ENCODE measurements around the gene GRAMD4. TPM values are rescaled to one million over a fixed set of nuclear protein-coding genes. Genes with fewer than 3 reads are reported as not detected.

The GRAMD4 gene
- total RNA-seq, 1 experiment from 2014 or later, result 18.4 TPM

DNA sequence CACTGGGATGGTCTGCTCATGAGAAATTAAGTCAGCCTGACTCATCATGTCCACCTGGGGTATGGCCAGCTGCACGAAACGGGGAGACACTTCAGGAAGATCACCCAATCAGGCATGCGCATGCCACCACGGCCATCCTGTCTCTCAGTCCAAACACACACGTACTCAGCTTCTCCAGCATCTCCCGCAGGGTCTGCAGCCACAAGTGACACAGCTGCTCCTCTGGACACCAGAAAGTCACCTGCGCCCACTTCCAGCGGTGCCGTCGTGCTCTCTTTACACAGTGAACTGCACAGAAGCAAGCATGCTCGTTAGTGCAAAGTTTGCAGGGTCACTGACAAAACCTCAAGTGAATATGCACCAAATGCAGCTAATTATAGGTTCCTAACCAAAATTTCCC, 99.7 kb downstream of the GRAMD4 start:
- no peak for TF ChIP-seq EZH2 (IDR thresholded peaks at IDR 0.05; ENCODE audit: borderline replicate concordance, low read depth, low read length, poor library complexity, severe bottlenecking)
- TF ChIP-seq, protein P1, sequence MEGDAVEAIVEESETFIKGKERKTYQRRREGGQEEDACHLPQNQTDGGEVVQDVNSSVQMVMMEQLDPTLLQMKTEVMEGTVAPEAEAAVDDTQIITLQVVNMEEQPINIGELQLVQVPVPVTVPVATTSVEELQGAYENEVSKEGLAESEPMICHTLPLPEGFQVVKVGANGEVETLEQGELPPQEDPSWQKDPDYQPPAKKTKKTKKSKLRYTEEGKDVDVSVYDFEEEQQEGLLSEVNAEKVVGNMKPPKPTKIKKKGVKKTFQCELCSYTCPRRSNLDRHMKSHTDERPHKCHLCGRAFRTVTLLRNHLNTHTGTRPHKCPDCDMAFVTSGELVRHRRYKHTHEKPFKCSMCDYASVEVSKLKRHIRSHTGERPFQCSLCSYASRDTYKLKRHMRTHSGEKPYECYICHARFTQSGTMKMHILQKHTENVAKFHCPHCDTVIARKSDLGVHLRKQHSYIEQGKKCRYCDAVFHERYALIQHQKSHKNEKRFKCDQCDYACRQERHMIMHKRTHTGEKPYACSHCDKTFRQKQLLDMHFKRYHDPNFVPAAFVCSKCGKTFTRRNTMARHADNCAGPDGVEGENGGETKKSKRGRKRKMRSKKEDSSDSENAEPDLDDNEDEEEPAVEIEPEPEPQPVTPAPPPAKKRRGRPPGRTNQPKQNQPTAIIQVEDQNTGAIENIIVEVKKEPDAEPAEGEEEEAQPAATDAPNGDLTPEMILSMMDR (conservative IDR thresholded peaks at IDR 0.05; ENCODE audit: low read depth, low read length), result no peak
- ChIA-PET CTCF (no interaction called here), POLR2A (ENCODE audit: low non-redundant PET) (no interaction called here)
- intact Hi-C loops (cut with micrococcal nuclease; ENCODE audit: unreplicated experiment), result no loop called here
- no TSS peak for BruUV-seq (replicated peaks)
- Histone ChIP-seq H3K9me3 (ENCODE audit: low read depth, low read length, poor library complexity, severe bottlenecking) (no peaks in the 10 kb centered on the region), H3K27ac (ENCODE audit: low read depth, low read length, poor library complexity, severe bottlenecking) (no peak overlapping the region), H3K36me3 (ENCODE audit: insufficient read depth, low read length, poor library complexity, severe bottlenecking) (peaks cover 29% of the 10 kb centered on the region), H3K4me3 (ENCODE audit: low read depth, low read length, poor library complexity, severe bottlenecking) (no peak overlapping the region), H3K4me1 (ENCODE audit: insufficient read depth, low read length, poor library complexity, severe bottlenecking) (no peaks in the 10 kb centered on the region), H3K27me3 (replicated peaks; ENCODE audit: insufficient read depth, low read depth, low read length, poor library complexity) (no peaks in the 10 kb centered on the region)
- no peak for DNase-seq (ENCODE audit: low spot score)

DNA sequence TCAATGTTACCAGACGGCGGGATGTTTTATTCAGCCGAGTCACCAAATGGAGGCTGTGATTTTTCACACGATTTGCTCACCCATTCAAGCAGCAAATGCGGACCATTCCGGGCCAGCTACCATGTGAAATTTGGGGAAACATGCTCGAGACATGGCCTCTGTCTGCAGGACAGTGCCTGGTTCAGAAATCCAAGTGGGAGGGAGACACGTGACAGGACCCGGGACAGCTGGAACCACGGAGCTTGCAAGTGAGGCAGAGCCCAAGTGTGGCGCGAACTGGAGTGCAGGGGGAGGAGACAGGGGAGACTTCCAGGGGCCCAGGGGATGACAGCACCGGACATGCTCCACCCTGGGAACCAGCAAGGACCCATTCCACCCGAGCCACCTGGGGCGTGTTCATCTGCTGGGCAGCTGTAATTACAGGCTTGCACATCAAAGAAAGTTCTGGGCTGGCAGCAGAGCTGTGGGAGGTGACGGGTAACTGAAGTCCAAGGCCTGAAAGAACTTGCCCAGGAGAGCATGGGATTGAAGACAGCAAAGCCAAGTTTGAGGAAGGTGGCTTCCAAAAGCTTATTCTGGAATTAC, 101.4 kb downstream of the GRAMD4 start:
- ChIA-PET POLR2A (ENCODE audit: low non-redundant PET) (no interaction called here), CTCF (no interaction called here)
- Histone ChIP-seq H3K27ac (ENCODE audit: low read depth, low read length, poor library complexity, severe bottlenecking) (no peak overlapping the region), H3K4me1 (ENCODE audit: insufficient read depth, low read length, poor library complexity, severe bottlenecking) (no peaks in the 10 kb centered on the region), H3K9me3 (ENCODE audit: low read depth, low read length, poor library complexity, severe bottlenecking) (no peaks in the 10 kb centered on the region), H3K36me3 (ENCODE audit: insufficient read depth, low read length, poor library complexity, severe bottlenecking) (peaks cover 29% of the 10 kb centered on the region), H3K4me3 (ENCODE audit: low read depth, low read length, poor library complexity, severe bottlenecking) (no peak overlapping the region), H3K27me3 (replicated peaks; ENCODE audit: insufficient read depth, low read depth, low read length, poor library complexity) (no peaks in the 10 kb centered on the region)
- TF ChIP-seq, protein P1 (conservative IDR thresholded peaks at IDR 0.05; ENCODE audit: low read depth, low read length), result no peak
- TF ChIP-seq EZH2 (IDR thresholded peaks at IDR 0.05; ENCODE audit: borderline replicate concordance, low read depth, low read length, poor library complexity, severe bottlenecking), result no peak
- no peak for DNase-seq (ENCODE audit: low spot score)
- intact Hi-C loops (cut with micrococcal nuclease; ENCODE audit: unreplicated experiment), result no loop called here
- BruUV-seq (replicated peaks), result no TSS peak

DNA sequence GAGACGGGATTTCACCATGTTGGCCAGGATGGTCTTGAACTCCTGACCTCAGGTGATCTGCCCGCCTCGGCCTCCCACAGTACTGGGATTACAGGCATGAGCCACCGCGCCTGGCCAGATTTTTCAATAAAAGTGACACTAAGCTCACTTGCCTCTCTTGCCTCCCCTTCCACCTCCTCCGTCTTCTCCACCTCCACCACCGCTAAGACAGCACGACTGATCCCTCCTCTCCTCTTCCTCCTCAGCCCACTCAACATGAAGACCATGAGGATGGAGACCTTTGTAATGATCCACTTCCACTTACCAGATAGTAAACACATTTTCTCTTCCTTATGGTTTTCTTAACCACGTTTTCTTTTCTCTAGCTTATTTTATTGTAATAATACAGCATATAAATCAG, 103.7 kb downstream of the GRAMD4 start:
- intact Hi-C loops (cut with micrococcal nuclease; ENCODE audit: unreplicated experiment), result no loop called here

More for the DNA sequence above, 103.7 kb downstream of the GRAMD4 start:
- no peak overlapping the region for H3K27ac ChIP-seq (ENCODE audit: low read depth, low read length, poor library complexity, severe bottlenecking)
- no peak overlapping the region for H3K4me3 ChIP-seq (ENCODE audit: low read depth, low read length, poor library complexity, severe bottlenecking)
- ChIA-PET CTCF (no interaction called here), POLR2A (ENCODE audit: low non-redundant PET) (no interaction called here)
- H3K27me3 ChIP-seq (replicated peaks; ENCODE audit: insufficient read depth, low read depth, low read length, poor library complexity), result no peaks in the 10 kb centered on the region
- BruUV-seq (replicated peaks), result no TSS peak
- peaks cover 32% of the 10 kb centered on the region for H3K36me3 ChIP-seq (ENCODE audit: insufficient read depth, low read length, poor library complexity, severe bottlenecking)
- DNase-seq (ENCODE audit: low spot score), result no peak
- H3K9me3 ChIP-seq (ENCODE audit: low read depth, low read length, poor library complexity, severe bottlenecking), result no peaks in the 10 kb centered on the region
- no peak for TF ChIP-seq EZH2 (IDR thresholded peaks at IDR 0.05; ENCODE audit: borderline replicate concordance, low read depth, low read length, poor library complexity, severe bottlenecking)
- TF ChIP-seq, protein P1 (conservative IDR thresholded peaks at IDR 0.05; ENCODE audit: low read depth, low read length), result no peak
- no peaks in the 10 kb centered on the region for H3K4me1 ChIP-seq (ENCODE audit: insufficient read depth, low read length, poor library complexity, severe bottlenecking)
